Breast epithelium (tissue), 3 donors: ENCODE data around the gene CYP2A6.

ENCODE experiments used
- POLR2A ChIP-seq: fragments of 450-650 bp; IDR thresholded peaks from one replicate; pipeline ENCODE4 v1.6.1; 2016; ENCODE audit warnings: antibody characterized with exemption, mild to moderate bottlenecking, moderate library complexity
- TF ChIP-seq, protein P1 (sequence below), 3 donors: fragments of 450-650 bp; IDR thresholded peaks; one replicate each; pipeline ENCODE4 v1.5.1; 2016 to 2017; ENCODE audit warnings: antibody characterized with exemption in 3 of 3, mild to moderate bottlenecking in 3 of 3, moderate library complexity in 3 of 3

DNA sequence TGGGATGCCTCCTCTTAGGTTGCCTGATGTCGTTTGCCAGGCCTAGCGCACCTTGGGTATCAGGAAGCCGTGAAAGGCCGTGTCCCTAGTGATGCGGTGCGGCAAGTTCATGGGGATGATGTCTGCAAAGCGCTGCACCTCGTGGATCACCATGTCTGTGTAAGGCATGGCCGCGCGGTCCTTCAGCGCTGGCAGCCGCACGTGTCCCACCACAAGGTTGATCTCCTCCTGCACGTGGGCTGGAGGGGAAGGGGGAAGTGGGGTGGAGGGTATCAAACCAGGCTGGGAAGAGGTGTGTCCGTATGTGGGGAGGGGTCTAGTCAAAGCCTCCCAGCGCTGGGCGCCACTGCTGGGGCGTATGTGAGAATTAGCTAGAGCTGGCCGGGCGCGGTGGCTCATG, 28.1 kb downstream of the CYP2A6 start:
- TF ChIP-seq, protein P1, sequence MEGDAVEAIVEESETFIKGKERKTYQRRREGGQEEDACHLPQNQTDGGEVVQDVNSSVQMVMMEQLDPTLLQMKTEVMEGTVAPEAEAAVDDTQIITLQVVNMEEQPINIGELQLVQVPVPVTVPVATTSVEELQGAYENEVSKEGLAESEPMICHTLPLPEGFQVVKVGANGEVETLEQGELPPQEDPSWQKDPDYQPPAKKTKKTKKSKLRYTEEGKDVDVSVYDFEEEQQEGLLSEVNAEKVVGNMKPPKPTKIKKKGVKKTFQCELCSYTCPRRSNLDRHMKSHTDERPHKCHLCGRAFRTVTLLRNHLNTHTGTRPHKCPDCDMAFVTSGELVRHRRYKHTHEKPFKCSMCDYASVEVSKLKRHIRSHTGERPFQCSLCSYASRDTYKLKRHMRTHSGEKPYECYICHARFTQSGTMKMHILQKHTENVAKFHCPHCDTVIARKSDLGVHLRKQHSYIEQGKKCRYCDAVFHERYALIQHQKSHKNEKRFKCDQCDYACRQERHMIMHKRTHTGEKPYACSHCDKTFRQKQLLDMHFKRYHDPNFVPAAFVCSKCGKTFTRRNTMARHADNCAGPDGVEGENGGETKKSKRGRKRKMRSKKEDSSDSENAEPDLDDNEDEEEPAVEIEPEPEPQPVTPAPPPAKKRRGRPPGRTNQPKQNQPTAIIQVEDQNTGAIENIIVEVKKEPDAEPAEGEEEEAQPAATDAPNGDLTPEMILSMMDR (IDR thresholded peaks at IDR 0.05), result no peak
- no peak for TF ChIP-seq POLR2A
